Stimulated activated CD4-positive, alpha-beta T cell treated with anti-CD3 and anti-CD28 coated beads, Interleukin-15, amount 100 ng/mL, for 1 hour (primary cell): ENCODE measurements around the gene PRKAG3.
"Not testable (repeated sequence)": the region's sequence is repeated elsewhere in the genome, so short reads cannot be mapped to it uniquely, and the experiment has no call there.

Experiments
- DNase-seq, 2 donors: peaks; one replicate each; pipeline ENCODE4 v3.0.0-alpha.2; 2020; ENCODE audit warnings: low read depth in 1 of 2, low spot score in 1 of 2

PRKAG3 gene

GRCh38 chr2:218863021-218863520, 31.5 kb upstream of the PRKAG3 start:
- no peak for DNase-seq

- no peak for DNase-seq
Measured at GRCh38 chr2:218861645-218862318, 30.2 kb upstream of the PRKAG3 start.

- no peak for DNase-seq
Measured at GRCh38 chr2:218860950-218861381, 29.4 kb upstream of the PRKAG3 start.

DNA sequence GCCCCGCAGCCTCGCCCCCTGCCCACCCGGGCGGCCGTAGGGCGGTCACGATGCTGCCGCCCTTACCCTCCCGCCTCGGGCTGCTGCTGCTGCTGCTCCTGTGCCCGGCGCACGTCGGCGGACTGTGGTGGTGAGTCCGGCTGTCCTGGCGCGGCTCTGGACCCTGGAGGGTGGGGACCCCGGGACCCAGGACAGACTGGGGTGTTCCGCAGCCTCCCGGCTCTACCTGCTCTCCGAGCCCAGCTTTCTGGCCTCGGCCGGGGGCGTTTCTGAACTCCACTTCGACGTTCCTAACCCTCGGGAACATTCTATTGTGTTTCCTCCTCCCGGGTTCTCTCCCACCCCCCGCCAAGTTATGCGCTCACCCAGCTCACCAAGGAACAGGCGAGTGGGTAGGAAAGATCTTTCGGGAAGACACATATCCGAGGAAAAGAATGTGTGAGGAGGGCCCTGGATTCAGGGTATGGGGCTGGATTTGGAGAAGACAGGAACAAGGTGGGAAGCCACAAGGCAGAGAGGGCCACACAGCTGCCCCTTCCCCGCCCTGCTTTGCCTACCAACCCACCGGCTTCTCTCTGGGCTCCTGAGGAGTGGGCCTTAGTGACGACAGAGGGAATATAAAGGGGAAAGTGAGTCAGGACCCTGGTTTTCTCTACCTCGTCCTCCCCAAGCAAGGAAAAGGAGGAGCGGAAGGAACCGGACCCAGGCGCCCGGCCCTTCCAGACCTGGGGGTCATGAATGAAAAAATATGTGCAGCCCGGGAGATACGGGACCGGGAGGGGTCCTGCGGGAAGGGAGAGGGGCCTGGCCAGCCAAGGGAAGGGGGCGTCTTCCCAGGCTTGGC, 28.6 kb upstream of the PRKAG3 start:
- no peak for DNase-seq

DNA sequence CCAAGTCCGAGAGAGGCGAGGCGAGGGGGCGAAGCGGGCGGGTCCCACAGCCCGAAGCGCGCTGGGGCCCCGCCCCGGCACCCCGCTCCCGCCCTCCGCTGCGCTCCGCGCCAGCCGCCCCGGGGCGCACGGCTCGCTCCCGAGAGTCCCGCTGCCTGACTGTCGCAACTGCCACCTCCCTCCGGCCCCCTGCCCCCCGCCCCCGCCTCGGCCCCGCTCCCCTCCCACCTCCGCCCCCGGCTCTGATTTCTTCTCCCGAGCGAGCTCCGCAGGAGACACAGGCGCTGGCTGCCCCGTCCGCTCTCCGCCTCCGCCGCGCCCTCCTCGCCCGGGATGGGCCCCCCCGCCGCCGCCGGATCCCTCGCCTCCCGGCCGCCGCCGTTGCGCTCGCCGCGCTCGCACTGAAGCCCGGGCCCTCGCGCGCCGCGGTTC, 28.0 kb upstream of the PRKAG3 start, which contains the start of gene WNT6:
Gene WNT6 (plus strand): TSS at position 250 of the 432 bp plus-strand sequence. CDS start 233 bp downstream, outside the sequence.
- no peak for DNase-seq

DNA sequence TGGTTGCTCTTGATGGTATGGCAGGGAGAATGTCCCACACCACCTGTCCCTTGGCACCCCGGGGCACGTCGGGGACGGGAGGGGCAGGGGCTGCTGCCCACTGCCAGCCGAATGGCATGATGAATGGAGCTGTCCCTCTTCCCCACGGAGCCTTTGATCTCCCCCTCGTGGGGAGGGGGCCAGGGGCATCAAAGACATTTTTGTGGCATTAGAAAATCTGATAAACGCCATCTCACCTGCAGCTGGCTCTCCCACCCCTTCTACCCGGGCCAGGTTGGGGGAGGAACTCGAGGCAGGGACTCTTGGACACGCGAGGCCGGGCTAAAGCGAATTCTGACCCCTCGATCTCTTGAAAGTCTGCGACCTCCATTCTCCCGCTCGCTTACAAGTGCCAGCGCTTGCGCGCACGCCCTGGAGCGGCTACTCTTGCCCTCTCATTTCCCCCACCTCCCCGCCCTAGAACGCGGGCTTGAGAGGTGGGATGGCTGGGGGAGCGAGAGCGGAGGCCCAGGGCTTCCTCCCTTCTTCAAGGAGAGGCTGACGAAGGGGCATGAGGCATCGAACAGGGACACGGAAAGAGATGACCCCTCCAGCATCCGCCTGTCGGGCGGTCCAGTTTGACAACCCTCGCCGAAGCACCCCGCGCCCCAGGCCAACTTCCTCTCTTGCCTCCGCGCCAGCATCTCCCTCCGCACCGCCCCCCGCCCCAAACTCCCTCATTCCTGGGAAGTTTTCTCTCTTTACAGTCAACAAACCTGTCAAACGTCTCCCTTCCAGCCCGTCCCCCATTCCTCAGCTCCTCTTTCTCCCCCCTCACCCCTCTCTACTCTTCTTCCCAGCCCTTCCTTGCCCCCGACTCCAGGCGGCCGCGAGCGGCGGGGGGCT, 27.3 kb upstream of the PRKAG3 start:
- DNase-seq: no peak

GRCh38 chr2:218858138-218858445, 26.5 kb upstream of the PRKAG3 start:
- no peak for DNase-seq

- DNase-seq: no peak
Measured at GRCh38 chr2:218857371-218858137, 26.0 kb upstream of the PRKAG3 start.

DNA sequence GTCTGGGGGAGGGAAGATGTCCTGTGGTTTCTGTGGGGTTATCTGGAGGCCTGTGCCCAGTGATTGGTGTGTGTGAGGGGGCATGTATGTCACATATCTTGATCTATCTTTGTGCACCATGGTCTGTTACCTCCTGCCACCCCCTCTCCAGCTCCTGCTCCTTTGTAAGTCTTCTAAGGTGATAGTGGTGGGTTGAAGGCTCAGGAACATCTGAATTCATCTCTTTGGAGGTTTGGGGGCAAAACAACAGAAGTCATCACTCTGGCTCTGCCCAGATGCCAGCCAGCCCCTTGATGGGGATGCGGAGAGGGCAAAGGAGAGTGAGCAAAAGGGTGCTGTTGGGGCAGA, 25.3 kb upstream of the PRKAG3 start:
- no peak for DNase-seq

DNA sequence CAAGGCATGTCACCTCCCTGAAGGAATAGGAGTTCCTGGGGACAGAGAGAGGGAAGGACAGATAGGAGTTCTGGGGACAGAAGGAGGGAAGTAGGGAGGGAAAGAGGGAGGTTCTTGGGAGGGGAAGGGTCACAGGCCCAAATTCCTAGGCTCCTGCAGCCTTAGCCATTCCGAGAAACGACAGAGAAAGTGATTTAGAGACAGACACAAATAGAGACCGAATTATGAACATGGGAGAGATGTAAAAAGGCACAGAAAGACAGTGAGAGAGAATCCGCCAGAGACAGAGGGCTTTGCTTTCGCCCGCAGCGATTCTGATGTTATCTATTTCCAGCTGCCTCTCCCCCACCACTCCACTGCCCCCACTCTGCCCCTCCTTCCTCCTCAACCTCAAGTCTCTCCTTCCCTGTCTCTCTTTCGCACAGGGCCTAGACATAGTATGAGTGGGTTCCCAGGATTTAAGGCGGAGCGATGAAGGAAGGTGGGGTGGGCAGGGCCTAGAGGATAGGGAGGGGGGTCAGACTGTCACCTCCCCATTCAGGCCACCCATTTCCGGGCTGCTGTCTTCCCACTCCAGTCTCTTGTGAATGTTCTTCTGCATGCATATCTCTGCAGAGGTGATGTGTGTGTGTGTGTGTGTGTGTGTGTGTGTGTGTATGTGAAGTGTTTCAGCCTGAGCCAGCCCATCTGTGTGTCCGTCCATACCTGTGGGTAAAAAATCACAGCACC, 24.7 kb upstream of the PRKAG3 start:
- no peak for DNase-seq

- no peak for DNase-seq
Measured at GRCh38 chr2:218855305-218856166, 23.9 kb upstream of the PRKAG3 start.

GRCh38 chr2:218854860-218855259, 23.3 kb upstream of the PRKAG3 start:
- no peak for DNase-seq

GRCh38 chr2:218853766-218854165, 22.2 kb upstream of the PRKAG3 start:
- no peak for DNase-seq

GRCh38 chr2:218852911-218853667, 21.5 kb upstream of the PRKAG3 start:
- peak; percentile 41 to 50 for DNase-seq

DNA sequence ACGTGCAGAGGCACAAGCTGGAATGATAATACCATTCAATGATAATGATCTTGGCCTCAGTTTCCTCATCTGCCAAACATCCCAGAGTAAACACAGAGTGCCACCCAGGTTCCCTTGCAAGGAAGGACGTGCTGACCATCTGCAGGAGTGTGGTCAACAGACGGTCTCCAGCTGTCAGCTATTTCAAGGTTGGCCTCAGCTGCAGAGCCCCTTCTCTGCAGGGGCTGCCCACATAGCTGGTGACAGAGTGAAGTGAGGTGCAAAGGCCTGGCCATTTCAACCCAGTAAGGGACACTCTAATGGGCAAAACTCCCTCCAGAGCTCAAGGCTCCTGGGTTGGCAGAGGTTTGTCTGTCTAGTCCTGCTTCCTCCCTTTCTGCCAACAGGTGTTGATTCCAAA, 19.7 kb upstream of the PRKAG3 start:
- DNase-seq: no peak

DNA sequence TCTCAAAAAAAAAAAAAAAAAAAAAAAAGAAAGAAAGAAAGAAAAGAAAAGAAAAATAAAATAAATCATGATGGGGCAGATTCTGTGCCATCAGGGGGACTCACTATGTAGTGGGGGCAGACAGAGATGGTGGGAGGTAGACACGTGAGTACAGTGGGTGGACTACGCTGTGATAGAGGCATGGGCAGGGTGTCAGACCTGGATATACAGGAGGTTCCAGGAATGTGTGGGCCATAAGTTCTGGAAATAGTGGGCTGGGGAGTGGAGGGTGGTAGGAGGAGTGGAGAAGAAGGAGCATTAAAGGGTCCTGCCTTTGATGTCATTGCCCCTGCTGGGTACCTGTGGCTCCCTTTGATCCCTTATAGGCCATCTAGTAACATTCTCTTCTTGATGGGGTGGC, 19.2 kb upstream of the PRKAG3 start:
- no peak for DNase-seq

DNA sequence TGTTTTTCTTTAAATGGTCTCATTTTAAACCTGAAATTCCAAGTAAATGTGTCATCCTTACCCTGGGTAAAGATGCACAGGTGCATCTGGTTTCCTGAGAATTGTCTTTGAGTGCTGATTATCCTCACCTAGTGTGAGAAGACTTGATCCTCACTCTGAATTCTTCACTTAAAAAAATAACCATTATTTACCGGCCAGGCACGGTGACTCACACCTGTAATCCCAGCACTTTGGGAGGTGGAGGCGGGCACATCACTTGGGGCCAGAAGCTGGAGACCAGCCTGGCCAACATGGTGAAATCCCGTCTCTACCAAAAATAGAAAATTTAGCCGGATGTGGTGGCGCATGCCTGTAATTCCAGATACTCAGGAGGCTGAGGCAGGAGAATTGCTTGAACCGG, 18.1 kb upstream of the PRKAG3 start:
- no peak for DNase-seq

- not testable (repeated sequence) for DNase-seq
Measured at GRCh38 chr2:218846963-218847362, 15.4 kb upstream of the PRKAG3 start.
